HG02870 (cell line): ENCODE data around the gene RNF32.
"Not testable (repeated sequence)": the region's sequence is repeated elsewhere in the genome, so short reads cannot be mapped to it uniquely, and the experiment has no call there.

Experiments
- ATAC-seq: cut with Tn5 transposase; IDR thresholded peaks from one replicate; pipeline ENCODE4 v1.9.1; 2021; ENCODE audit warnings: mild to moderate bottlenecking, moderate library complexity; ENCODE audit not compliant: unreplicated experiment

The RNF32 gene

GRCh38 chr7:156640949-156641485 is 443 bp downstream of the RNF32 start:
- peak; percentile 55 for ATAC-seq

GRCh38 chr7:156642306-156643045 is 1.9 kb downstream of the RNF32 start:
- ATAC-seq = no peak

- not testable (repeated sequence) for ATAC-seq
Measured at GRCh38 chr7:156647330-156647729, 6.8 kb downstream of the RNF32 start.

- no peak for ATAC-seq
Measured at GRCh38 chr7:156650042-156650441, 9.5 kb downstream of the RNF32 start.

- ATAC-seq = no peak
Measured at GRCh38 chr7:156651474-156651873, 10.9 kb downstream of the RNF32 start.

GRCh38 chr7:156652886-156653568 is 12.5 kb downstream of the RNF32 start:
- ATAC-seq = no peak

GRCh38 chr7:156654511-156655234 is 14.1 kb downstream of the RNF32 start:
- peak; percentile 37 for ATAC-seq

GRCh38 chr7:156655251-156655650 is 14.7 kb downstream of the RNF32 start:
- no peak for ATAC-seq

- ATAC-seq = no peak
Measured at GRCh38 chr7:156655983-156656382, 15.4 kb downstream of the RNF32 start.

GRCh38 chr7:156656598-156656997 is 16.0 kb downstream of the RNF32 start:
- peak; percentile 66 for ATAC-seq

GRCh38 chr7:156657681-156658080 is 17.1 kb downstream of the RNF32 start:
- no peak for ATAC-seq

GRCh38 chr7:156659203-156659602 is 18.6 kb downstream of the RNF32 start:
- no peak for ATAC-seq

GRCh38 chr7:156659961-156660360 is 19.4 kb downstream of the RNF32 start:
- ATAC-seq = no peak

- no peak for ATAC-seq
Measured at GRCh38 chr7:156661637-156662036, 21.1 kb downstream of the RNF32 start.

GRCh38 chr7:156662277-156662676 is 21.7 kb downstream of the RNF32 start:
- no peak for ATAC-seq

GRCh38 chr7:156665101-156665500 is 24.5 kb downstream of the RNF32 start:
- ATAC-seq = no peak

- ATAC-seq = no peak
Measured at GRCh38 chr7:156666368-156667109, 26.0 kb downstream of the RNF32 start.

- no peak for ATAC-seq
Measured at GRCh38 chr7:156667110-156667426, 26.5 kb downstream of the RNF32 start.

- ATAC-seq = no peak
Measured at GRCh38 chr7:156668130-156668741, 27.7 kb downstream of the RNF32 start.

GRCh38 chr7:156669035-156669828 is 28.7 kb downstream of the RNF32 start:
- ATAC-seq = no peak
